Mesothelial cell of epicardium (in vitro differentiated cells): ENCODE data around the gene CKAP2. TPM values are rescaled to one million over a fixed set of nuclear protein-coding genes. Genes with fewer than 3 reads are reported as not detected.

Source experiments
- DNase-seq, 2 experiments: peaks; one replicate each; pipeline ENCODE4 v3.0.0; 2021; ENCODE audit warnings: low spot score in 2 of 2; ENCODE audit not compliant: unreplicated experiment in 2 of 2
- H3K27ac Mint-ChIP-seq: 2 replicates; pipeline ENCODE4 v1.8.0; 2021; ENCODE audit warnings: mixed read lengths
- H3K27me3 Mint-ChIP-seq: 2 replicates; pipeline ENCODE4 v1.8.0; 2021; ENCODE audit warnings: low read depth, mixed read lengths
- H3K36me3 Mint-ChIP-seq: 2 replicates; pipeline ENCODE4 v1.8.0; 2021; ENCODE audit warnings: mixed read lengths
- H3K4me1 Mint-ChIP-seq: 2 replicates; pipeline ENCODE4 v1.8.0; 2021; ENCODE audit warnings: mixed read lengths
- H3K4me3 Mint-ChIP-seq: 2 replicates; pipeline ENCODE4 v1.8.0; 2021; ENCODE audit warnings: mild to moderate bottlenecking, moderate library complexity, mixed read lengths
- H3K9me3 Mint-ChIP-seq: 2 replicates; pipeline ENCODE4 v1.8.0; 2021; ENCODE audit warnings: mixed read lengths
- total RNA-seq: library from RNA; stranded (reverse); gene quantifications from 3 replicates; pipeline ENCODE4 v1.2.1, GENCODE V29; 2021
- TF ChIP-seq, protein P1 (sequence below): fragments of 200-600 bp; sonication (generic); IDR thresholded peaks from one replicate; pipeline ENCODE4 v1.5.0; 2021; ENCODE audit warnings: antibody characterized with exemption; ENCODE audit not compliant: unreplicated experiment

The CKAP2 gene
- total RNA-seq, 1 donor from 2014 or later = 40.4 TPM

DNA sequence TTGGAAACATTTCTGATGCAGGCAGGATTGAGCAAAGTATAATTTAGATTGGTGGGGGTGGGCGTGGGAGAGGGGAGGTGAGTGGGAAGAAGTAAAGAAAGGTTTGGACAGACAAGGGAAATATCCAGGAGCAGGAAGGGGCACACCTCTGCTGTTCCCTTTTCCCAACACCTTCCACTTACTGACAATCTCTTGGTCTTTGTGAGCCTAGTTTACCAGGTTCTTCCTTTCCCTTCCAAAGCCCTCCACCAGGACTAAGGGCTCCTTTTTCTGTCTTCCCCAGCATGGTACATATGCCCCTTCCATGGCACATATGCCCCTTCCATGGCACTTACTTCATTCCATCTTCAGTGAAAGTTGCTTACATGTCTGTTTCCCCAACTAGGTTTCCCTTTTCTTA lies 43.1 kb upstream of the CKAP2 start:
- Mint-ChIP-seq H3K9me3 (no peaks in the 10 kb centered on the region), H3K4me3 (no peak overlapping the region), H3K4me1 (peaks cover 12% of the 10 kb centered on the region), H3K36me3 (peaks cover 20% of the 10 kb centered on the region), H3K27me3 (peaks cover 5% of the 10 kb centered on the region), H3K27ac (no peak overlapping the region)
- TF ChIP-seq, protein P1, sequence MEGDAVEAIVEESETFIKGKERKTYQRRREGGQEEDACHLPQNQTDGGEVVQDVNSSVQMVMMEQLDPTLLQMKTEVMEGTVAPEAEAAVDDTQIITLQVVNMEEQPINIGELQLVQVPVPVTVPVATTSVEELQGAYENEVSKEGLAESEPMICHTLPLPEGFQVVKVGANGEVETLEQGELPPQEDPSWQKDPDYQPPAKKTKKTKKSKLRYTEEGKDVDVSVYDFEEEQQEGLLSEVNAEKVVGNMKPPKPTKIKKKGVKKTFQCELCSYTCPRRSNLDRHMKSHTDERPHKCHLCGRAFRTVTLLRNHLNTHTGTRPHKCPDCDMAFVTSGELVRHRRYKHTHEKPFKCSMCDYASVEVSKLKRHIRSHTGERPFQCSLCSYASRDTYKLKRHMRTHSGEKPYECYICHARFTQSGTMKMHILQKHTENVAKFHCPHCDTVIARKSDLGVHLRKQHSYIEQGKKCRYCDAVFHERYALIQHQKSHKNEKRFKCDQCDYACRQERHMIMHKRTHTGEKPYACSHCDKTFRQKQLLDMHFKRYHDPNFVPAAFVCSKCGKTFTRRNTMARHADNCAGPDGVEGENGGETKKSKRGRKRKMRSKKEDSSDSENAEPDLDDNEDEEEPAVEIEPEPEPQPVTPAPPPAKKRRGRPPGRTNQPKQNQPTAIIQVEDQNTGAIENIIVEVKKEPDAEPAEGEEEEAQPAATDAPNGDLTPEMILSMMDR = no peak
- no peak for DNase-seq

DNA sequence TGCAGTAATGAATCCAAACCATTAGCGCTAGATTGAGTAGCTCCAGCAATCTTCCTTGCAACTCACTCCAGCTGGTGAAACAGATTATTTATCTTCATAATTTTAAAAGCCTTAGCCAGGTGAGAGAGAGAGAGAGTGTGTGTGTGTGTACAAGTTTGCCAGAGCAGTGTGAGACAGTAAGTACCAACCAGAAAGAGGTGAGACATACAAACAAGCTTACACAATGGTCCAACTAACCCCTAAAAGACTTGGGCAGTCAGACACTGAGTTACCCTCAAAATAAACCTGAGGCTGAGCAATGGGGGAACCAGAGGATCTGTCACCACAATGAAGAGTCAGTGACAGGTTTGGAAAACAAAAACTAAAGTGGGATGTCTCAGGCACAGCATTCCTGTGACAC lies 41.2 kb upstream of the CKAP2 start:
- Mint-ChIP-seq H3K4me3 (no peak overlapping the region), H3K9me3 (no peaks in the 10 kb centered on the region), H3K36me3 (peaks cover 27% of the 10 kb centered on the region), H3K27ac (peak overlapping the region; percentile 13), H3K27me3 (no peaks in the 10 kb centered on the region), H3K4me1 (peaks cover 12% of the 10 kb centered on the region)
- TF ChIP-seq, protein P1 = no peak
- no peak for DNase-seq

DNA sequence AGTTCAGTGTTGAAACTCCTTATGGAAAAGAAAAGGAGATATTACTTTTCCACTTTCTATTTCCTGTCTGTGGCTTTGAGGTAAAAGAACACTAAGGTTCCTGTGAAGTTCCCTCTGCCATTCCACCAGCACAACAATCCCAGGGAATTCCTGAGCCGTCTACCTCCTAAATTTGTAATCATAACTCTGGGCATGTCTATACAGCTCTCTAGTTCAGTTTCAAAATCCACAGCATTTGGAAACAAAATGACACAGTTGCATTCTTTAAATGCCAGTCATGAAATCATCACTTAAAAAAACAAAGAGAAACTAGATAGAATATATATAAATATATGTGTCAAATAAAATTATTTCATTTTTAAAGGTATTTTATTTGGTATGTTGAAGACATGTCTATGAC lies 40.3 kb upstream of the CKAP2 start:
- DNase-seq = no peak
- no peaks in the 10 kb centered on the region for H3K9me3 Mint-ChIP-seq
- H3K4me1 Mint-ChIP-seq = peaks cover 12% of the 10 kb centered on the region
- peaks cover 30% of the 10 kb centered on the region for H3K36me3 Mint-ChIP-seq
- peak overlapping the region; percentile 27 for H3K27ac Mint-ChIP-seq
- TF ChIP-seq, protein P1 = no peak
- no peaks in the 10 kb centered on the region for H3K27me3 Mint-ChIP-seq
- no peak overlapping the region for H3K4me3 Mint-ChIP-seq

DNA sequence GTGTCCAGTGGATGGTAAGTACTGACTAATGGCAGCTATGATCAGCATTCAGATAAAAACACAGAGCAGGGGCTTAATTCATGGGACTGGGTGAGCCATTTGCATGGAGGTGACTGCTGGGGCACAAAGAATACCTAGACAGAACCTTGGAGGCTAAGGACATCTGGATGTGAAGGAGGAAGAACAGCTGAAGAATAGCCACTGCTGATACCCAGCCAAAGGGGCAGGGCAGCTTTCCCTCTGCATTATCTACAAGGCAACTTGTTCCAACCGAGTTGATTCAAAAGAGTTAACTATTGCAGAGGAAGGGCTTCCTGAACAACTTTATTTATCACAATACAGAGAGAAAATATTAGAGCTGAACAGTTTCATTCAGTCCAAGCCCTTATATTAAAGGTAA lies 36.2 kb upstream of the CKAP2 start:
- Mint-ChIP-seq H3K36me3 (peaks cover 42% of the 10 kb centered on the region), H3K4me1 (peaks cover 9% of the 10 kb centered on the region), H3K27ac (no peak overlapping the region), H3K27me3 (no peaks in the 10 kb centered on the region), H3K4me3 (no peak overlapping the region), H3K9me3 (peaks cover 7% of the 10 kb centered on the region)
- DNase-seq = no peak
- TF ChIP-seq, protein P1 = no peak

DNA sequence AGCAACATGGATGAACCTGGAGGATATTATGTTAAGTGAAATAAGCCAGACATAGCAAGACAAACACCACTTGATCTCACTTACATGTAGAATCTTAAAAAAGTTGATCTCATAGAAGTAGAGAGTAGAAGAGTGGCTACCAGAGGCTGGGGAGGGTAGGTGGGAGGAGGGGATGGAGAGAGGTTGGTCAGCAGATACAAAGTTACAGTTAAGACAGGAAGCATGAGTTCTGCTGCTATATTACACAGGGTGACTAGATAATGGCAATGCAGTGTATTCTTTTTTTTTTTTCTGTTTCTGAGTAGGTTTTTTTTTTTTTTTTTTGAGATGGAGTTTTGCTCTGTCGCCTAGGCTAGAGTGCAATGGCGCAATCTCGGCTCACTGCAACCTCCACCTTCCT lies 34.1 kb upstream of the CKAP2 start:
- Mint-ChIP-seq H3K27ac (no peak overlapping the region), H3K4me1 (no peaks in the 10 kb centered on the region), H3K27me3 (no peaks in the 10 kb centered on the region), H3K36me3 (peaks cover 48% of the 10 kb centered on the region), H3K9me3 (peaks cover 7% of the 10 kb centered on the region), H3K4me3 (no peak overlapping the region)
- DNase-seq = no peak
- TF ChIP-seq, protein P1 = no peak

DNA sequence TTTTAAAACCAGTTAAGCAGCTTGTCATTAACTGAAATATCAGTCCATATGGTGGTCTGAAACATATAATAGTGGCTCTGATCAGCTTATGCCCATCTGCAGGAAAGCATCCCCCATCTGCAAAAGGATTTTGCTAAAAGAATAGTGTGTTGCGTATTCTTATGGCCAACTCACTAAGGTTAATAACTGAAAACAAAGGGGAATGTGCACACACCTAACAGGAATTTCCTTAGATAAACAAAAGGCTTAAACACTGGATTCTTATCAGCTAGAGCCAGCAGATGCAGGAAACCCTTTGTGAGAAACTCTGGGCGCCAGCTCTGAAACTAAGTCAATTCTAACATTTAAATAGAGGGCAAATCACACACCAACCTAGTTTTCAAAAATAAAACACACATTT lies 27.0 kb upstream of the CKAP2 start:
- no peak for DNase-seq
- Mint-ChIP-seq H3K9me3 (no peaks in the 10 kb centered on the region), H3K36me3 (peaks cover 31% of the 10 kb centered on the region), H3K4me3 (no peak overlapping the region), H3K4me1 (peaks cover 9% of the 10 kb centered on the region), H3K27me3 (no peaks in the 10 kb centered on the region), H3K27ac (peak overlapping the region; percentile 79)
- TF ChIP-seq, protein P1 = no peak
